Endothelial cell of umbilical vein (primary cell): ENCODE results near the gene ARID3B. TPM values are rescaled to one million over a fixed set of nuclear protein-coding genes. Genes with fewer than 3 reads are reported as not detected.

ENCODE experiments used
- BruUV-seq: library from RNA; stranded (reverse); fragments of 400-500 nt; replicated peaks from 2 replicates; lab custom pipeline; 2021; lab: Mats Ljungman, UMichigan
- CTCF ChIA-PET: fragments of 300-600, 350-600 bp; sonication (Branson Sonifier 250); formaldehyde crosslinking; loops from one replicate; lab custom pipeline; 2021; ENCODE audit warnings: antibody characterized with exemption, inconsistent platforms; lab: Charles Lee
- POLR2A ChIA-PET: fragments of 300-600, 350-600 bp; sonication (Branson Sonifier 250); formaldehyde crosslinking; loops from one replicate; lab custom pipeline; 2021; ENCODE audit warnings: antibody characterized with exemption, inconsistent platforms; lab: Charles Lee
- DNase-seq: peaks from one replicate; pipeline ENCODE4 v3.0.0-alpha.2; 2011; ENCODE audit warnings: low read depth, low spot score
- FAIRE-seq: peaks from 2 replicates; lab custom pipeline; 2011; peaks lifted over from hg19 to GRCh38; lab: Jason Lieb, UNC
- H2AFZ ChIP-seq: 2 replicates; pipeline ENCODE4 v1.6.0; 2012; ENCODE audit warnings: low read depth, low read length, control low read depth, inconsistent platforms
- H3K27ac ChIP-seq: 2 replicates; pipeline ENCODE4 v1.5.1; 2011; ENCODE audit warnings: low read depth, mild to moderate bottlenecking, control low read depth, low read length, moderate library complexity; ENCODE audit not compliant: insufficient read depth
- H3K27me3 ChIP-seq, 2 experiments: 2 replicates each; pipeline versions ENCODE4 v1.6.0 to v1.6.1; 2011; ENCODE audit warnings: low read length in 2 of 2, mixed read lengths in 1 of 2; ENCODE audit not compliant: control insufficient read depth in 2 of 2, insufficient read depth in 2 of 2
- H3K36me3 ChIP-seq, 2 experiments: 2 replicates in 1 of 2; 3 replicates in 1 of 2; pipeline ENCODE4 v1.5.1; 2011; ENCODE audit warnings: low read length in 2 of 2, mild to moderate bottlenecking in 1 of 2, moderate library complexity in 1 of 2; ENCODE audit not compliant: control insufficient read depth in 2 of 2, insufficient read depth in 2 of 2; ENCODE audit errors: extremely low read depth in 1 of 2
- H3K4me1 ChIP-seq: 3 replicates; pipeline ENCODE4 v1.5.1; 2011; ENCODE audit warnings: mild to moderate bottlenecking, low read length; ENCODE audit not compliant: control insufficient read depth, insufficient read depth; ENCODE audit errors: extremely low read depth
- H3K4me2 ChIP-seq: 2 replicates; pipeline ENCODE4 v1.6.1; 2011; ENCODE audit warnings: low read length, control low read depth, mixed read lengths; ENCODE audit not compliant: insufficient read depth
- H3K4me3 ChIP-seq, 3 experiments: fragments of 200-600 bp in 1 of 3; sonication (generic), shearing (Covaris generic) in 1 of 3; replicated peaks in 1 of 3; 2 replicates each; pipeline ENCODE4 v1.5.1; 2011 to 2016; ENCODE audit warnings: control low read depth in 3 of 3, low read length in 3 of 3, mild to moderate bottlenecking in 2 of 3, inconsistent platforms in 1 of 3, low read depth in 1 of 3, moderate library complexity in 1 of 3; ENCODE audit not compliant: insufficient read depth in 1 of 3
- H3K79me2 ChIP-seq: 2 replicates; pipeline ENCODE4 v1.6.0; 2012; ENCODE audit warnings: low read length, inconsistent platforms; ENCODE audit not compliant: control insufficient read depth, insufficient read depth
- H3K9ac ChIP-seq: replicated peaks from 2 replicates; pipeline ENCODE3; 2011; ENCODE audit warnings: low read length, control low read depth; ENCODE audit not compliant: insufficient read depth; ENCODE audit errors: extremely low read depth
- H3K9me1 ChIP-seq: replicated peaks from 3 replicates; pipeline ENCODE4 v1.6.0; 2011; ENCODE audit warnings: mild to moderate bottlenecking, low read length; ENCODE audit not compliant: control insufficient read depth, insufficient read depth; ENCODE audit errors: extremely low read depth
- H3K9me3 ChIP-seq: replicated peaks from 2 replicates; pipeline ENCODE4 v1.5.1; 2012; ENCODE audit warnings: low read length, inconsistent platforms; ENCODE audit not compliant: control insufficient read depth, insufficient read depth
- H4K20me1 ChIP-seq: replicated peaks from 2 replicates; pipeline ENCODE3; 2011; ENCODE audit warnings: mild to moderate bottlenecking, low read length; ENCODE audit not compliant: control insufficient read depth, insufficient read depth; ENCODE audit errors: extremely low read depth
- CTCF ChIP-seq, 2 donors: IDR thresholded peaks; 1 replicate in 1 of 2; 2 replicates in 1 of 2; pipeline ENCODE4 v1.5.1; 2011; ENCODE audit warnings: low read length in 2 of 2, mild to moderate bottlenecking in 2 of 2, moderate library complexity in 2 of 2, control low read depth in 1 of 2, inconsistent platforms in 1 of 2, low read depth in 1 of 2; ENCODE audit not compliant: insufficient read depth in 1 of 2; ENCODE audit errors: extremely low read depth in 1 of 2
- EZH2 ChIP-seq: IDR thresholded peaks from 2 replicates; pipeline ENCODE4 v1.6.1; 2012; ENCODE audit warnings: borderline replicate concordance, low read depth, mild to moderate bottlenecking, moderate library complexity, low read length, inconsistent platforms; ENCODE audit not compliant: severe bottlenecking
- FOS ChIP-seq: IDR thresholded peaks from 2 replicates; pipeline ENCODE4 v1.6.1; 2011; ENCODE audit warnings: mild to moderate bottlenecking, low read length, moderate library complexity, borderline replicate concordance; ENCODE audit not compliant: insufficient read depth
- GATA2 ChIP-seq: IDR thresholded peaks from 2 replicates; pipeline ENCODE4 v1.7.0; 2011; ENCODE audit warnings: low read depth, mild to moderate bottlenecking, moderate library complexity, mixed read lengths, low read length; ENCODE audit not compliant: insufficient read length, insufficient read depth
- JUN ChIP-seq: IDR thresholded peaks from 2 replicates; pipeline ENCODE4 v1.6.1; 2011; ENCODE audit warnings: borderline replicate concordance, low read depth; ENCODE audit not compliant: insufficient read length, insufficient read depth
- MAX ChIP-seq: IDR thresholded peaks from 2 replicates; pipeline ENCODE4 v1.6.1; 2011; ENCODE audit not compliant: insufficient read depth, insufficient read length
- MYC ChIP-seq: IDR thresholded peaks from one replicate; pipeline ENCODE4 v1.6.1; 2011; ENCODE audit warnings: mild to moderate bottlenecking, low read depth, low read length
- POLR2A ChIP-seq: IDR thresholded peaks from 2 replicates; pipeline ENCODE4 v1.6.1; 2012; ENCODE audit warnings: low read depth, mild to moderate bottlenecking, control low read depth, low read length
- POLR2AphosphoS5 ChIP-seq: IDR thresholded peaks from 2 replicates; pipeline ENCODE4 v1.6.1; 2012; ENCODE audit warnings: low read depth, mild to moderate bottlenecking, control low read depth, low read length, moderate library complexity; ENCODE audit not compliant: insufficient read depth
- dilution Hi-C: fragments of 300-500 bp; cut with MboI; formaldehyde crosslinking; loops from one replicate; pipeline ENCODE4 v1.15.0; 2019; ENCODE audit warnings: low sequenced_read_pairs; ENCODE audit not compliant: extremely low pct_ligation_motif_present
- intact Hi-C: fragments of 100-400 bp; cut with micrococcal nuclease; formaldehyde crosslinking; loops from one replicate; pipeline ENCODE4 v1.10.0; 2022
- polyA plus RNA-seq, 4 experiments: library from polyadenylated mRNA; depleted of rRNA in 3 of 4; stranded (reverse) in 3 of 4; unstranded in 1 of 4; fragments of >200 nt; gene quantifications; 2 replicates each; pipeline versions ENCODE4 v1.2.1 to v1.2.3, GENCODE V29; 2011 to 2012; ENCODE audit warnings: missing spikeins in 1 of 4
- total RNA-seq: library from RNA; stranded (reverse); gene quantifications from 2 replicates; pipeline ENCODE4 v1.2.3, GENCODE V29; 2021

The ARID3B gene
- total and polyA plus RNA-seq, 2 donors (not counting 3 experiments of a cell fraction or from before 2014, with no cell fraction given): 6.2 to 10.0 TPM

DNA sequence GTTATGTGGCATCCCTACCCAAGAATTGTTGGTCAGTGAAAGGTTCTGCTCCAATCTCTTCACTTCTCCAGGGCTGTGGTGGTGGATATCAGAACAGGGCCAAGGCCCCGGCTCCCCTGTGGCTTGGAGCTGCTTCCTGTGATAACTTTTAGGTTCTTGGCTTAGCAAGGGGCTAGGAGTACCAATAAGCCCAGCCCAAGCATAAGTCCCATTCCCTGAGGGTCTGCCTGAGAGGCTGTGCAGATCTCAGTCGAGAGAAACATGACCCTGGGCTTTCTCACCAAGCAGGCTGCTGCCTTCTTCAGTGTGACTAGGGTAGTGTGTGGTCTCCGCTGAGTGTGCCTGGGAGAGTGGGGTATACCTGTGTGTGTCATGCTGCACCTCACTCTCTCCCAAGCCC lies 81.7 kb downstream of the ARID3B start:
- H3K36me3 ChIP-seq: peaks cover 33 to 79% of the 10 kb centered on the region in 2 experiments
- TF ChIP-seq JUN (no peak), GATA2 (no peak), MAX (no peak)
- H3K9ac ChIP-seq: no peak overlapping the region
- H2AFZ ChIP-seq: no peak overlapping the region
- DNase-seq (no peak), FAIRE-seq (no peak)
- no peak overlapping the region for H3K27ac ChIP-seq
- no peak overlapping the region for H3K4me2 ChIP-seq
- ChIA-PET POLR2A (no interaction called here), CTCF (interaction anchor here (8.4 kb wide), 1 partner anchor 10 kb away, joined by 82 read pairs; no protein-coding TSS in a partner anchor)
- BruUV-seq: no TSS peak
- H3K4me3 ChIP-seq: no peak overlapping the region
- no peaks in the 10 kb centered on the region for H3K9me1 ChIP-seq
- intact Hi-C loops: loop anchor here (5.0 kb wide), 1 partner anchor 185 kb away; no protein-coding TSS in a partner anchor
- H3K27me3 ChIP-seq: no peaks in the 10 kb centered on the region
- peaks cover 38% of the 10 kb centered on the region for H3K79me2 ChIP-seq
- no peaks in the 10 kb centered on the region for H3K9me3 ChIP-seq
- H4K20me1 ChIP-seq: peaks cover 5% of the 10 kb centered on the region
- dilution Hi-C loops: no loop called here
- no peaks in the 10 kb centered on the region for H3K4me1 ChIP-seq

DNA sequence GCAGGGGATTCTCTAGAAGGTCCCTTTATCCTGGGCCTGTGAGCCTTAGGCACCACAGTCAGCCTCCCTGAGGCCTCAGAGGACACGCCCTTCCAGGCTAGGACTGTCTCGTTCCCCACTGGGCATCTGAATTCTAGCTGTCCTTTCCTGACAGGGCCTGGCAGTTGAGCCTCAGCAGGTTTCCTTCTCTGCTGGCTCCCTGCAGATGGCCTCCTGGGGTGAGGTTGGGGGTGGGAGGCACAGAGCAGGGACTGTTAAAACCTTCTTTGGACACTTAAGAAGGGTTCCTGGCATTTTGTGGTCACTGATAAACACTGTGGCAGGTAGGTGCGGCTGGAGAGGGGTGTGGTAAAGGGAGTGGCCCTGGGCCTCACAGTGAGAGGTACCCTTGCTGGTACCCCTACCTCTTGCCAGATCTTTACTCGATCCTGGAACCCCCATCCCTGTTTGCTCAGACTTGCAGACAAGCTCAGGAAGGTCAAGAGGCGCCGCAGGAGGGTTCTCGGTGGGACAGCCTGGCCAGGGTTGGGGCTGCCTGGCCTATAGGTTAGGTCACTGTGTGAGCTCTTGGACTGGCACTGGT lies 83.1 kb downstream of the ARID3B start:
- H3K27me3 ChIP-seq: no peaks in the 10 kb centered on the region
- no TSS peak for BruUV-seq
- peaks cover 33 to 90% of the 10 kb centered on the region in 2 experiments for H3K36me3 ChIP-seq
- POLR2A ChIA-PET: no interaction called here
- intact Hi-C loops: loop anchor here (5.0 kb wide), 1 partner anchor 187 kb away; no protein-coding TSS in a partner anchor
- no peak for FAIRE-seq
- H3K79me2 ChIP-seq: peaks cover 25% of the 10 kb centered on the region
- no peak overlapping the region for H3K4me2 ChIP-seq
- dilution Hi-C loops: no loop called here
- CTCF ChIA-PET: interaction anchor here (0.6 to 8.4 kb wide), 4 partner anchors 8 to 277 kb away, joined by 3 to 82 read pairs (median 5); no protein-coding TSS in a partner anchor
- no peak for DNase-seq
- H4K20me1 ChIP-seq: peaks cover 2% of the 10 kb centered on the region
- H3K9me1 ChIP-seq: no peaks in the 10 kb centered on the region
- no peaks in the 10 kb centered on the region for H3K9me3 ChIP-seq
- H3K4me3 ChIP-seq: no peak overlapping the region
- H3K27ac ChIP-seq: no peak overlapping the region
- no peak overlapping the region for H3K9ac ChIP-seq
- H3K4me1 ChIP-seq: no peaks in the 10 kb centered on the region
- TF ChIP-seq FOS: no peak
- TF ChIP-seq JUN: no peak
- TF ChIP-seq MAX: no peak
- no peak for TF ChIP-seq CTCF (IDR thresholded peaks at IDR 0.05; ENCODE audit: extremely low read depth in 1 of 2, insufficient read depth in 1 of 2, low read depth in 1 of 2, low read length in 2 of 2)
- TF ChIP-seq EZH2: no peak
- no peak for TF ChIP-seq POLR2AphosphoS5
- TF ChIP-seq POLR2A: no peak
- TF ChIP-seq MYC: no peak
- TF ChIP-seq GATA2: no peak
- no peak overlapping the region for H2AFZ ChIP-seq
